GM12878 (cell line): ENCODE results near the gene CUTA. TPM values are rescaled to one million over a fixed set of nuclear protein-coding genes. Genes with fewer than 3 reads are reported as not detected.
A peak's percentile ranks its signal among the peaks of the same experiment; 100 is the strongest.

Source experiments
- DPF2 ChIP-seq: fragments of 450-650 bp; IDR thresholded peaks from 2 replicates; pipeline ENCODE4 v1.6.1; 2017; ENCODE audit warnings: mild to moderate bottlenecking
- IRF4 ChIP-seq: IDR thresholded peaks from 2 replicates; pipeline ENCODE4 v1.6.1; 2011; ENCODE audit warnings: low read depth, low read length
- NRF1 ChIP-seq: conservative IDR thresholded peaks from 2 replicates; pipeline ENCODE4 v1.6.1; 2011; ENCODE audit warnings: mild to moderate bottlenecking, low read depth, low read length, improper control_type of control experiment
- RBBP5 ChIP-seq: fragments of 200-600 bp; sonication (generic); conservative IDR thresholded peaks from 2 replicates; pipeline ENCODE4 v1.6.1; 2016
- RUNX3 ChIP-seq: IDR thresholded peaks from 2 replicates; pipeline ENCODE4 v1.6.1; 2012; ENCODE audit warnings: low read length, inconsistent platforms
- SMAD5 ChIP-seq: IDR thresholded peaks from 2 replicates; pipeline ENCODE4 v1.6.1; 2016; ENCODE audit warnings: antibody characterized with exemption, low read depth
- SPI1 ChIP-seq: IDR thresholded peaks from 2 replicates; pipeline ENCODE4 v1.6.1; 2011; ENCODE audit warnings: low read depth, mild to moderate bottlenecking, low read length, moderate library complexity, borderline replicate concordance; ENCODE audit not compliant: insufficient read depth
- TCF3 ChIP-seq: IDR thresholded peaks from 2 replicates; pipeline ENCODE4 v1.6.1; 2012; ENCODE audit warnings: low read depth, mild to moderate bottlenecking, low read length, borderline replicate concordance; ENCODE audit not compliant: insufficient read depth
- WRNIP1 ChIP-seq: IDR thresholded peaks from 2 replicates; pipeline ENCODE4 v1.6.1; 2011; ENCODE audit warnings: low read depth, low read length, improper control_type of control experiment, borderline replicate concordance
- ZNF207 ChIP-seq: fragments of 450-650 bp; IDR thresholded peaks from 2 replicates; pipeline ENCODE4 v1.6.1; 2014; ENCODE audit warnings: antibody characterized with exemption, mild to moderate bottlenecking, borderline replicate concordance
- polyA plus RNA-seq, 11 experiments: library from polyadenylated mRNA; depleted of rRNA in 4 of 11; unstranded in 6 of 11; stranded (reverse) in 5 of 11; fragments of >200 nt; fragmentation: Nextera tagmentation in 4 of 11; fragmentation: Illumina TruSeq in 1 of 11; extraction: Ambion mirVana in 4 of 11; extraction: Trizol in 1 of 11; gene quantifications; 1 replicate in 1 of 11; 2 replicates in 10 of 11; pipeline versions ENCODE4 v1.2.1 to v1.2.3, GENCODE V29; 2011 to 2016; ENCODE audit warnings: inconsistent platforms in 2 of 11, missing spikeins in 2 of 11, low read depth in 1 of 11
- total RNA-seq, 4 experiments: library from RNA; depleted of rRNA in 3 of 4; stranded (reverse); fragments of >200 nt in 3 of 4; fragmentation: Illumina TruSeq in 1 of 4; extraction: Trizol in 1 of 4; gene quantifications; 2 replicates each; pipeline versions ENCODE4 v1.2.1 to v1.2.3, GENCODE V29; 2013 to 2021
- TF ChIP-seq, protein P1 (sequence below): IDR thresholded peaks from 2 replicates; pipeline ENCODE4 v1.6.1; 2011; ENCODE audit warnings: borderline replicate concordance, low read depth, mild to moderate bottlenecking, moderate library complexity, mixed read lengths, low read length; ENCODE audit not compliant: insufficient read depth; ENCODE audit errors: extremely low read length
- TF ChIP-seq, protein P2 (sequence below): fragments of 450-650 bp; IDR thresholded peaks from 2 replicates; pipeline ENCODE4 v1.6.1; 2017; ENCODE audit warnings: mild to moderate bottlenecking, moderate library complexity
- TF ChIP-seq, protein P3 (sequence below): fragments of 150-350 bp; IDR thresholded peaks from 2 replicates; pipeline ENCODE4 v1.6.1; 2016; ENCODE audit warnings: low read depth, low read length
- TF ChIP-seq, protein P4 (sequence below): fragments of 450-650 bp; IDR thresholded peaks from 2 replicates; pipeline ENCODE4 v1.6.1; 2014; ENCODE audit warnings: mild to moderate bottlenecking
- TF ChIP-seq, protein P5 (sequence below), 3 experiments: IDR thresholded peaks in 2 of 3; conservative IDR thresholded peaks in 1 of 3; 2 replicates each; pipeline ENCODE4 v1.5.1; 2011; ENCODE audit warnings: low read depth in 3 of 3, low read length in 3 of 3, mild to moderate bottlenecking in 3 of 3, control low read depth in 2 of 3, moderate library complexity in 2 of 3, inconsistent platforms in 1 of 3, mixed read lengths in 1 of 3; ENCODE audit not compliant: control insufficient read depth in 2 of 3, insufficient read depth in 1 of 3; ENCODE audit errors: extremely low read depth in 1 of 3
- TF ChIP-seq, protein P6 (sequence below): fragments of 450-650 bp; IDR thresholded peaks from 2 replicates; pipeline ENCODE4 v1.6.1; 2017; ENCODE audit warnings: borderline replicate concordance

Gene CUTA
- total and polyA plus RNA-seq, 10 of the 15 experiments (the other 5 are each of a cell fraction or from before 2014, with no cell fraction given) = 102 to 293 (median 189) TPM

DNA sequence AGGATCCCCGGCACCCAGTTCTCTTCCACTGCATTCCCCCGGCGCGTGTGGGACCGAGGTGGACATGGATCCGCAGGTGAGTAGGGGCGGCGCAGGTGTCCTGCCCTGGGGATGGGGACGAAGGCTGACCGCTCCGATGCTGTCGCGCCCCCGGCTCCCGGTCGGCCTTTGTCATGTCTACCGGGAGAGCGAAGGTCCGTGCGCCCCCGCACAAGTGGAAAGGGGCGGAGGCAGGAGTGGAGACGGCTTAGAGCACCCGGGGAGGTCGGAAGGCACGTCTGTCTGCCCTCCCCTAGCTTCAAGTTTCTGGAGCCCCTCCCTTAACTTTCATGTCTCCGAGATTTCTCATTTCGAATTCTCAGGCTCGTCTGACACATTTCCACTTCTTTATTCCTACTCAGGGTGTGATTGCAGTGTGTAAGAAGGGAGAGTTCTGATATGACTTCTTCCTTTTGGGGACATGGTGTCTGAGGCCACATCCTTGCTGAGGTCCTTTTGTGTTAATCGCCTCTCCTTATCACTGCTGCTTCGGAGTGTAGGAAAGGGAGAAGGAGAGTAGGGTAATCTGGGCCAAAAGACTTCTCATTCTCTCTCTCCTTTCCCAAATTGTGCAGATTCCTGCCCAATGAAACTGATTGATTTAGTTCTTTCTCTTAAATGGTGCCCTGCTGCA is 25.8 kb downstream of the CUTA start (continued):
- TF ChIP-seq, protein P1, sequence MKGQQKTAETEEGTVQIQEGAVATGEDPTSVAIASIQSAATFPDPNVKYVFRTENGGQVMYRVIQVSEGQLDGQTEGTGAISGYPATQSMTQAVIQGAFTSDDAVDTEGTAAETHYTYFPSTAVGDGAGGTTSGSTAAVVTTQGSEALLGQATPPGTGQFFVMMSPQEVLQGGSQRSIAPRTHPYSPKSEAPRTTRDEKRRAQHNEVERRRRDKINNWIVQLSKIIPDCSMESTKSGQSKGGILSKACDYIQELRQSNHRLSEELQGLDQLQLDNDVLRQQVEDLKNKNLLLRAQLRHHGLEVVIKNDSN = no peak
- peak; percentile 31; the same call in 1 of the 2 replicates for TF ChIP-seq DPF2
- TF ChIP-seq ZNF207 = 0 out of 2 replicates have a peak, but pooled peaks have one; percentile 26
- TF ChIP-seq SMAD5 = no peak
- TF ChIP-seq IRF4 = no peak
- no peak for TF ChIP-seq RUNX3
- TF ChIP-seq, protein P2, sequence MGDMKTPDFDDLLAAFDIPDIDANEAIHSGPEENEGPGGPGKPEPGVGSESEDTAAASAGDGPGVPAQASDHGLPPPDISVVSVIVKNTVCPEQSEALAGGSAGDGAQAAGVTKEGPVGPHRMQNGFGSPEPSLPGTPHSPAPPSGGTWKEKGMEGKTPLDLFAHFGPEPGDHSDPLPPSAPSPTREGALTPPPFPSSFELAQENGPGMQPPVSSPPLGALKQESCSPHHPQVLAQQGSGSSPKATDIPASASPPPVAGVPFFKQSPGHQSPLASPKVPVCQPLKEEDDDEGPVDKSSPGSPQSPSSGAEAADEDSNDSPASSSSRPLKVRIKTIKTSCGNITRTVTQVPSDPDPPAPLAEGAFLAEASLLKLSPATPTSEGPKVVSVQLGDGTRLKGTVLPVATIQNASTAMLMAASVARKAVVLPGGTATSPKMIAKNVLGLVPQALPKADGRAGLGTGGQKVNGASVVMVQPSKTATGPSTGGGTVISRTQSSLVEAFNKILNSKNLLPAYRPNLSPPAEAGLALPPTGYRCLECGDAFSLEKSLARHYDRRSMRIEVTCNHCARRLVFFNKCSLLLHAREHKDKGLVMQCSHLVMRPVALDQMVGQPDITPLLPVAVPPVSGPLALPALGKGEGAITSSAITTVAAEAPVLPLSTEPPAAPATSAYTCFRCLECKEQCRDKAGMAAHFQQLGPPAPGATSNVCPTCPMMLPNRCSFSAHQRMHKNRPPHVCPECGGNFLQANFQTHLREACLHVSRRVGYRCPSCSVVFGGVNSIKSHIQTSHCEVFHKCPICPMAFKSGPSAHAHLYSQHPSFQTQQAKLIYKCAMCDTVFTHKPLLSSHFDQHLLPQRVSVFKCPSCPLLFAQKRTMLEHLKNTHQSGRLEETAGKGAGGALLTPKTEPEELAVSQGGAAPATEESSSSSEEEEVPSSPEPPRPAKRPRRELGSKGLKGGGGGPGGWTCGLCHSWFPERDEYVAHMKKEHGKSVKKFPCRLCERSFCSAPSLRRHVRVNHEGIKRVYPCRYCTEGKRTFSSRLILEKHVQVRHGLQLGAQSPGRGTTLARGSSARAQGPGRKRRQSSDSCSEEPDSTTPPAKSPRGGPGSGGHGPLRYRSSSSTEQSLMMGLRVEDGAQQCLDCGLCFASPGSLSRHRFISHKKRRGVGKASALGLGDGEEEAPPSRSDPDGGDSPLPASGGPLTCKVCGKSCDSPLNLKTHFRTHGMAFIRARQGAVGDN = no peak
- TF ChIP-seq RBBP5 = no peak
- TF ChIP-seq, protein P3, sequence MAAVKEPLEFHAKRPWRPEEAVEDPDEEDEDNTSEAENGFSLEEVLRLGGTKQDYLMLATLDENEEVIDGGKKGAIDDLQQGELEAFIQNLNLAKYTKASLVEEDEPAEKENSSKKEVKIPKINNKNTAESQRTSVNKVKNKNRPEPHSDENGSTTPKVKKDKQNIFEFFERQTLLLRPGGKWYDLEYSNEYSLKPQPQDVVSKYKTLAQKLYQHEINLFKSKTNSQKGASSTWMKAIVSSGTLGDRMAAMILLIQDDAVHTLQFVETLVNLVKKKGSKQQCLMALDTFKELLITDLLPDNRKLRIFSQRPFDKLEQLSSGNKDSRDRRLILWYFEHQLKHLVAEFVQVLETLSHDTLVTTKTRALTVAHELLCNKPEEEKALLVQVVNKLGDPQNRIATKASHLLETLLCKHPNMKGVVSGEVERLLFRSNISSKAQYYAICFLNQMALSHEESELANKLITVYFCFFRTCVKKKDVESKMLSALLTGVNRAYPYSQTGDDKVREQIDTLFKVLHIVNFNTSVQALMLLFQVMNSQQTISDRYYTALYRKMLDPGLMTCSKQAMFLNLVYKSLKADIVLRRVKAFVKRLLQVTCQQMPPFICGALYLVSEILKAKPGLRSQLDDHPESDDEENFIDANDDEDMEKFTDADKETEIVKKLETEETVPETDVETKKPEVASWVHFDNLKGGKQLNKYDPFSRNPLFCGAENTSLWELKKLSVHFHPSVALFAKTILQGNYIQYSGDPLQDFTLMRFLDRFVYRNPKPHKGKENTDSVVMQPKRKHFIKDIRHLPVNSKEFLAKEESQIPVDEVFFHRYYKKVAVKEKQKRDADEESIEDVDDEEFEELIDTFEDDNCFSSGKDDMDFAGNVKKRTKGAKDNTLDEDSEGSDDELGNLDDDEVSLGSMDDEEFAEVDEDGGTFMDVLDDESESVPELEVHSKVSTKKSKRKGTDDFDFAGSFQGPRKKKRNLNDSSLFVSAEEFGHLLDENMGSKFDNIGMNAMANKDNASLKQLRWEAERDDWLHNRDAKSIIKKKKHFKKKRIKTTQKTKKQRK = no peak
- TF ChIP-seq SPI1 = no peak
- TF ChIP-seq, protein P4, sequence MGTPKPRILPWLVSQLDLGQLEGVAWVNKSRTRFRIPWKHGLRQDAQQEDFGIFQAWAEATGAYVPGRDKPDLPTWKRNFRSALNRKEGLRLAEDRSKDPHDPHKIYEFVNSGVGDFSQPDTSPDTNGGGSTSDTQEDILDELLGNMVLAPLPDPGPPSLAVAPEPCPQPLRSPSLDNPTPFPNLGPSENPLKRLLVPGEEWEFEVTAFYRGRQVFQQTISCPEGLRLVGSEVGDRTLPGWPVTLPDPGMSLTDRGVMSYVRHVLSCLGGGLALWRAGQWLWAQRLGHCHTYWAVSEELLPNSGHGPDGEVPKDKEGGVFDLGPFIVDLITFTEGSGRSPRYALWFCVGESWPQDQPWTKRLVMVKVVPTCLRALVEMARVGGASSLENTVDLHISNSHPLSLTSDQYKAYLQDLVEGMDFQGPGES = no peak
- TF ChIP-seq NRF1 = no peak
- TF ChIP-seq TCF3 = 0 out of 2 replicates have a peak, but pooled peaks have one; percentile 38
- no peak for TF ChIP-seq WRNIP1
- TF ChIP-seq, protein P5, sequence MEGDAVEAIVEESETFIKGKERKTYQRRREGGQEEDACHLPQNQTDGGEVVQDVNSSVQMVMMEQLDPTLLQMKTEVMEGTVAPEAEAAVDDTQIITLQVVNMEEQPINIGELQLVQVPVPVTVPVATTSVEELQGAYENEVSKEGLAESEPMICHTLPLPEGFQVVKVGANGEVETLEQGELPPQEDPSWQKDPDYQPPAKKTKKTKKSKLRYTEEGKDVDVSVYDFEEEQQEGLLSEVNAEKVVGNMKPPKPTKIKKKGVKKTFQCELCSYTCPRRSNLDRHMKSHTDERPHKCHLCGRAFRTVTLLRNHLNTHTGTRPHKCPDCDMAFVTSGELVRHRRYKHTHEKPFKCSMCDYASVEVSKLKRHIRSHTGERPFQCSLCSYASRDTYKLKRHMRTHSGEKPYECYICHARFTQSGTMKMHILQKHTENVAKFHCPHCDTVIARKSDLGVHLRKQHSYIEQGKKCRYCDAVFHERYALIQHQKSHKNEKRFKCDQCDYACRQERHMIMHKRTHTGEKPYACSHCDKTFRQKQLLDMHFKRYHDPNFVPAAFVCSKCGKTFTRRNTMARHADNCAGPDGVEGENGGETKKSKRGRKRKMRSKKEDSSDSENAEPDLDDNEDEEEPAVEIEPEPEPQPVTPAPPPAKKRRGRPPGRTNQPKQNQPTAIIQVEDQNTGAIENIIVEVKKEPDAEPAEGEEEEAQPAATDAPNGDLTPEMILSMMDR (IDR thresholded peaks at IDR 0.05 in 2 of 3, conservative IDR thresholded peaks at IDR 0.05 in 1 of 3; ENCODE audit: control insufficient read depth in 2 of 3, extremely low read depth in 1 of 3, insufficient read depth in 1 of 3, low read depth in 3 of 3, low read length in 3 of 3) = no peak
- TF ChIP-seq, protein P6, sequence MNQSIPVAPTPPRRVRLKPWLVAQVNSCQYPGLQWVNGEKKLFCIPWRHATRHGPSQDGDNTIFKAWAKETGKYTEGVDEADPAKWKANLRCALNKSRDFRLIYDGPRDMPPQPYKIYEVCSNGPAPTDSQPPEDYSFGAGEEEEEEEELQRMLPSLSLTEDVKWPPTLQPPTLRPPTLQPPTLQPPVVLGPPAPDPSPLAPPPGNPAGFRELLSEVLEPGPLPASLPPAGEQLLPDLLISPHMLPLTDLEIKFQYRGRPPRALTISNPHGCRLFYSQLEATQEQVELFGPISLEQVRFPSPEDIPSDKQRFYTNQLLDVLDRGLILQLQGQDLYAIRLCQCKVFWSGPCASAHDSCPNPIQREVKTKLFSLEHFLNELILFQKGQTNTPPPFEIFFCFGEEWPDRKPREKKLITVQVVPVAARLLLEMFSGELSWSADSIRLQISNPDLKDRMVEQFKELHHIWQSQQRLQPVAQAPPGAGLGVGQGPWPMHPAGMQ = no peak
